Memory B cell (primary cell): ENCODE results near the gene CHRNA7.
"Not testable (repeated sequence)": the region's sequence is repeated elsewhere in the genome, so short reads cannot be mapped to it uniquely, and the experiment has no call there.

Experiments
- ATAC-seq: fragments of 150-1000 bp; cut with Tn5 transposase; 2 replicates; pipeline ENCODE4 v1.10.0; 2021; ENCODE audit warnings: low read depth, mild to moderate bottlenecking, moderate library complexity
- DNase-seq, 2 donors: peaks; one replicate each; pipeline ENCODE4 v3.0.0; 2022; ENCODE audit warnings: low spot score in 2 of 2
- H3K27ac Mint-ChIP-seq: one replicate; pipeline ENCODE4 v1.8.0; 2022; ENCODE audit warnings: mild to moderate bottlenecking, moderate library complexity, mixed read lengths
- H3K27me3 Mint-ChIP-seq: one replicate; pipeline ENCODE4 v1.8.0; 2022; ENCODE audit warnings: mixed read lengths
- H3K36me3 Mint-ChIP-seq: one replicate; pipeline ENCODE4 v1.8.0; 2022; ENCODE audit warnings: mild to moderate bottlenecking, mixed read lengths
- H3K4me1 Mint-ChIP-seq: one replicate; pipeline ENCODE4 v1.8.0; 2022; ENCODE audit warnings: mixed read lengths
- H3K4me3 Mint-ChIP-seq: one replicate; pipeline ENCODE4 v1.8.0; 2022; ENCODE audit warnings: mild to moderate bottlenecking, moderate library complexity, mixed read lengths
- H3K9me3 Mint-ChIP-seq: one replicate; pipeline ENCODE4 v1.8.0; 2022; ENCODE audit warnings: mixed read lengths

CHRNA7 gene

GRCh38 chr15:32120577-32121383 lies 90.5 kb downstream of the CHRNA7 start:
- no peak for DNase-seq
- H3K4me3 Mint-ChIP-seq = no peak overlapping the region
- H3K27me3 Mint-ChIP-seq = peaks cover 5% of the 10 kb centered on the region
- H3K9me3 Mint-ChIP-seq = no peaks in the 10 kb centered on the region
- H3K4me1 Mint-ChIP-seq = no peaks in the 10 kb centered on the region
- no peak for ATAC-seq
- H3K27ac Mint-ChIP-seq = no peak overlapping the region
- no peaks in the 10 kb centered on the region for H3K36me3 Mint-ChIP-seq

GRCh38 chr15:32121384-32121695 lies 91.0 kb downstream of the CHRNA7 start:
- Mint-ChIP-seq H3K27me3 (peaks cover 5% of the 10 kb centered on the region), H3K4me1 (no peaks in the 10 kb centered on the region)
- no peak for DNase-seq

GRCh38 chr15:32122013-32122412 lies 91.7 kb downstream of the CHRNA7 start:
- Mint-ChIP-seq H3K9me3 (no peaks in the 10 kb centered on the region), H3K4me3 (no peak overlapping the region), H3K4me1 (no peaks in the 10 kb centered on the region), H3K27me3 (peaks cover 5% of the 10 kb centered on the region), H3K27ac (no peak overlapping the region), H3K36me3 (no peaks in the 10 kb centered on the region)
- DNase-seq = no peak
- no peak for ATAC-seq

More at GRCh38 chr15:32121384-32121695, 91.0 kb downstream of the CHRNA7 start:
- H3K9me3 Mint-ChIP-seq = no peaks in the 10 kb centered on the region
- H3K27ac Mint-ChIP-seq = no peak overlapping the region
- H3K4me3 Mint-ChIP-seq = no peak overlapping the region
- ATAC-seq = no peak
- no peaks in the 10 kb centered on the region for H3K36me3 Mint-ChIP-seq

- Mint-ChIP-seq H3K9me3 (no peaks in the 10 kb centered on the region), H3K4me1 (no peaks in the 10 kb centered on the region), H3K27ac (no peak overlapping the region), H3K36me3 (no peaks in the 10 kb centered on the region), H3K27me3 (peaks cover 3% of the 10 kb centered on the region), H3K4me3 (no peak overlapping the region)
- ATAC-seq = no peak
- no peak for DNase-seq
Measured at GRCh38 chr15:32123473-32123872, 93.2 kb downstream of the CHRNA7 start.

- Mint-ChIP-seq H3K27ac (no peak overlapping the region), H3K4me3 (no peak overlapping the region), H3K9me3 (no peaks in the 10 kb centered on the region), H3K36me3 (no peaks in the 10 kb centered on the region), H3K27me3 (peaks cover 2% of the 10 kb centered on the region), H3K4me1 (no peaks in the 10 kb centered on the region)
- ATAC-seq = no peak
- no peak for DNase-seq
Measured at GRCh38 chr15:32124726-32125125, 94.4 kb downstream of the CHRNA7 start.

GRCh38 chr15:32125595-32125994 lies 95.3 kb downstream of the CHRNA7 start:
- Mint-ChIP-seq H3K36me3 (no peaks in the 10 kb centered on the region), H3K27me3 (peaks cover 2% of the 10 kb centered on the region), H3K4me1 (no peaks in the 10 kb centered on the region), H3K27ac (no peak overlapping the region), H3K4me3 (no peak overlapping the region), H3K9me3 (no peaks in the 10 kb centered on the region)
- ATAC-seq = no peak
- DNase-seq = no peak

- no peak overlapping the region for H3K4me3 Mint-ChIP-seq
- H3K27me3 Mint-ChIP-seq = no peaks in the 10 kb centered on the region
- no peaks in the 10 kb centered on the region for H3K4me1 Mint-ChIP-seq
- DNase-seq (no peak), ATAC-seq (no peak)
- H3K9me3 Mint-ChIP-seq = no peaks in the 10 kb centered on the region
- no peak overlapping the region for H3K27ac Mint-ChIP-seq
- no peaks in the 10 kb centered on the region for H3K36me3 Mint-ChIP-seq
Measured at GRCh38 chr15:32129815-32130214, 99.5 kb downstream of the CHRNA7 start.

GRCh38 chr15:32130823-32131222 lies 100.5 kb downstream of the CHRNA7 start:
- DNase-seq (no peak), ATAC-seq (no peak)
- Mint-ChIP-seq H3K27me3 (no peaks in the 10 kb centered on the region), H3K4me3 (no peak overlapping the region), H3K36me3 (no peaks in the 10 kb centered on the region), H3K9me3 (no peaks in the 10 kb centered on the region), H3K4me1 (no peaks in the 10 kb centered on the region), H3K27ac (no peak overlapping the region)

- Mint-ChIP-seq H3K4me1 (no peaks in the 10 kb centered on the region), H3K9me3 (no peaks in the 10 kb centered on the region), H3K27ac (no peak overlapping the region), H3K36me3 (no peaks in the 10 kb centered on the region), H3K4me3 (no peak overlapping the region), H3K27me3 (no peaks in the 10 kb centered on the region)
- no peak for DNase-seq
- no peak for ATAC-seq
Measured at GRCh38 chr15:32131803-32132202, 101.5 kb downstream of the CHRNA7 start.

- no peak overlapping the region for H3K4me3 Mint-ChIP-seq
- no peaks in the 10 kb centered on the region for H3K36me3 Mint-ChIP-seq
- H3K27ac Mint-ChIP-seq = no peak overlapping the region
- no peaks in the 10 kb centered on the region for H3K4me1 Mint-ChIP-seq
- DNase-seq (no peak), ATAC-seq (no peak)
- H3K9me3 Mint-ChIP-seq = no peaks in the 10 kb centered on the region
- H3K27me3 Mint-ChIP-seq = no peaks in the 10 kb centered on the region
Measured at GRCh38 chr15:32132859-32133258, 102.5 kb downstream of the CHRNA7 start.

- no peaks in the 10 kb centered on the region for H3K27me3 Mint-ChIP-seq
- DNase-seq (no peak), ATAC-seq (no peak)
- no peak overlapping the region for H3K27ac Mint-ChIP-seq
- H3K36me3 Mint-ChIP-seq = no peaks in the 10 kb centered on the region
- H3K4me3 Mint-ChIP-seq = no peak overlapping the region
- H3K9me3 Mint-ChIP-seq = no peaks in the 10 kb centered on the region
- H3K4me1 Mint-ChIP-seq = no peaks in the 10 kb centered on the region
Measured at GRCh38 chr15:32134842-32135241, 104.5 kb downstream of the CHRNA7 start.

- H3K27me3 Mint-ChIP-seq = no peaks in the 10 kb centered on the region
- H3K27ac Mint-ChIP-seq = no peak overlapping the region
- no peaks in the 10 kb centered on the region for H3K36me3 Mint-ChIP-seq
- H3K9me3 Mint-ChIP-seq = no peaks in the 10 kb centered on the region
- ATAC-seq (no peak), DNase-seq (no peak)
- H3K4me3 Mint-ChIP-seq = no peak overlapping the region
- no peaks in the 10 kb centered on the region for H3K4me1 Mint-ChIP-seq
Measured at GRCh38 chr15:32135335-32135734, 105.0 kb downstream of the CHRNA7 start.

GRCh38 chr15:32145512-32145911 lies 115.2 kb downstream of the CHRNA7 start:
- H3K27me3 Mint-ChIP-seq = not testable (repeated sequence)

GRCh38 chr15:32148833-32149555 lies 118.7 kb downstream of the CHRNA7 start:
- no peaks in the 10 kb centered on the region for H3K9me3 Mint-ChIP-seq
- no peaks in the 10 kb centered on the region for H3K36me3 Mint-ChIP-seq
- DNase-seq (no peak), ATAC-seq (no peak)
- H3K27me3 Mint-ChIP-seq = peaks cover 3% of the 10 kb centered on the region
- no peak overlapping the region for H3K4me3 Mint-ChIP-seq
- H3K4me1 Mint-ChIP-seq = no peaks in the 10 kb centered on the region
- no peak overlapping the region for H3K27ac Mint-ChIP-seq

More at GRCh38 chr15:32145512-32145911, 115.2 kb downstream of the CHRNA7 start:
- H3K9me3 Mint-ChIP-seq, DNase-seq, H3K4me3 Mint-ChIP-seq, ATAC-seq, H3K4me1 Mint-ChIP-seq, H3K27ac Mint-ChIP-seq, H3K36me3 Mint-ChIP-seq: not testable (repeated sequence)

GRCh38 chr15:32152574-32152973 lies 122.3 kb downstream of the CHRNA7 start:
- no peaks in the 10 kb centered on the region for H3K4me1 Mint-ChIP-seq
- H3K4me3 Mint-ChIP-seq = no peak overlapping the region
- peaks cover 4% of the 10 kb centered on the region for H3K27me3 Mint-ChIP-seq
- no peak overlapping the region for H3K27ac Mint-ChIP-seq
- DNase-seq (no peak), ATAC-seq (no peak)
- H3K36me3 Mint-ChIP-seq = no peaks in the 10 kb centered on the region
- no peaks in the 10 kb centered on the region for H3K9me3 Mint-ChIP-seq
